Type B pancreatic cell (in vitro differentiated cells): ENCODE data around the gene CFAP99. TPM values are rescaled to one million over a fixed set of nuclear protein-coding genes. Genes with fewer than 3 reads are reported as not detected.
A peak's percentile ranks its signal among the peaks of the same experiment; 100 is the strongest.

Experiments
- DNase-seq: peaks from one replicate; pipeline ENCODE4 v3.0.0; 2021; ENCODE audit warnings: mixed read lengths; ENCODE audit not compliant: unreplicated experiment; ENCODE audit errors: extremely low spot score
- H3K27ac Mint-ChIP-seq: 2 replicates; pipeline ENCODE4 v1.8.0; 2021; ENCODE audit warnings: mild to moderate bottlenecking, mixed read lengths
- H3K27me3 Mint-ChIP-seq: 2 replicates; pipeline ENCODE4 v1.8.0; 2021; ENCODE audit warnings: mixed read lengths
- H3K36me3 Mint-ChIP-seq: 2 replicates; pipeline ENCODE4 v1.8.0; 2021; ENCODE audit warnings: mixed read lengths
- H3K4me1 Mint-ChIP-seq: one replicate; pipeline ENCODE4 v1.8.0; 2021; ENCODE audit warnings: mixed read lengths; ENCODE audit not compliant: unreplicated experiment
- H3K4me3 Mint-ChIP-seq: 2 replicates; pipeline ENCODE4 v1.8.0; 2021; ENCODE audit warnings: mild to moderate bottlenecking, mixed read lengths
- H3K9me3 Mint-ChIP-seq: 2 replicates; pipeline ENCODE4 v1.8.0; 2021; ENCODE audit warnings: mixed read lengths
- CTCF ChIP-seq: fragments of 200-600 bp; sonication (generic); conservative IDR thresholded peaks from 2 replicates; pipeline ENCODE4 v1.5.0; 2021; ENCODE audit warnings: antibody characterized with exemption, mild to moderate bottlenecking
- total RNA-seq: library from RNA; stranded (reverse); gene quantifications from 2 replicates; pipeline ENCODE4 v1.2.1, GENCODE V29; 2021; ENCODE audit warnings: low replicate concordance

Gene CFAP99
- total RNA-seq, 1 donor from 2014 or later: 1.1 TPM

DNA sequence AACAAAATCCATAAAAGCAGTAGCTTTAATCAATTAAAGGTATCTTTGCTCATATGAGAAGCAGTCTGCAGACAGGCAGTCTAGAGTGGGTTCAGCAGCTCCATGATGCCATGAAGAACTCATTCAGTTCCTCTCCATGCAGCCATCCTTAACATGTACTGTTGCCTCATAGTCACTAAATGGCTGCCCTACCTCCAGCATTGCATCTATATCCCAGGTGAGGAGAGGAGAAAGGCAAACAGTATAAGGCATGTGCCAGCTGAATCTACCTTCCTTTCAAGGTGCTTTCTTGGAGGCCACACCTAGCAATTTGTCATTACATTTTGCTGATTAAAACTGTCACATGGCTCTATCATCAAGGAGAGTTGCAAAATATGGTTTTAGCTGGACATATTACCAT, 13.2 kb downstream of the CFAP99 start:
- H3K4me1 Mint-ChIP-seq: peaks cover 6% of the 10 kb centered on the region
- no peak for TF ChIP-seq CTCF
- no peak for DNase-seq
- no peaks in the 10 kb centered on the region for H3K36me3 Mint-ChIP-seq
- H3K27ac Mint-ChIP-seq: no peak overlapping the region
- peaks cover 7% of the 10 kb centered on the region for H3K27me3 Mint-ChIP-seq
- H3K9me3 Mint-ChIP-seq: no peaks in the 10 kb centered on the region
- H3K4me3 Mint-ChIP-seq: no peak overlapping the region

GRCh38 chr4:2432991-2433530, 14.3 kb downstream of the CFAP99 start:
- peak; percentile 64 for DNase-seq
- Mint-ChIP-seq H3K9me3 (no peaks in the 10 kb centered on the region), H3K4me1 (peaks cover 6% of the 10 kb centered on the region), H3K36me3 (no peaks in the 10 kb centered on the region), H3K27me3 (peaks cover 7% of the 10 kb centered on the region), H3K27ac (no peak overlapping the region), H3K4me3 (no peak overlapping the region)
- no peak for TF ChIP-seq CTCF

- DNase-seq: peak; percentile 68
- H3K27ac Mint-ChIP-seq: no peak overlapping the region
- H3K4me3 Mint-ChIP-seq: no peak overlapping the region
- no peaks in the 10 kb centered on the region for H3K36me3 Mint-ChIP-seq
- peaks cover 7% of the 10 kb centered on the region for H3K27me3 Mint-ChIP-seq
- peaks cover 4% of the 10 kb centered on the region for H3K4me1 Mint-ChIP-seq
- no peaks in the 10 kb centered on the region for H3K9me3 Mint-ChIP-seq
- no peak for TF ChIP-seq CTCF
These were observed 15.0 kb downstream of the CFAP99 start for GRCh38 chr4:2433609-2434350.

- no peaks in the 10 kb centered on the region for H3K9me3 Mint-ChIP-seq
- H3K4me1 Mint-ChIP-seq: no peaks in the 10 kb centered on the region
- H3K27me3 Mint-ChIP-seq: peaks cover 7% of the 10 kb centered on the region
These were observed 15.7 kb downstream of the CFAP99 start for GRCh38 chr4:2434420-2434819.

DNA sequence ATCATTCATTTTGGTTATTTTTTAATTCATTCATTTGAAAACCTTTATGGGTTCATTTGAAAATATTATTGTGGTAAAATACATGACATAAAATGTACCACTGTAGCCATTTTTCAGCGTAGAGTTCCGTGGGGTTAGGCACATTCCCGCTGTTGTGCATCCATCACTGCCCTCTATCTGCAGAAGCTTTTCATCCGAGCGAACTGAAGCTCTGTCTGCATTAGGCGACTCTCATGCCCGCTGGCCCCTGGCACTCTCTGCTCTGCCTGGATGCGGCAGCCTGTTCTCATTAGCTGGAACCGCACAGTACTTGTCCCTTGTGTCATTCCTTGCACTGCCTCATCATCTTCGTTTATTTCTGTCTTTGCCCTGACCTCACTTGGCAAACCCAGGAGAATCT, 17.5 kb downstream of the CFAP99 start:
- no peak overlapping the region for H3K27ac Mint-ChIP-seq
- DNase-seq: no peak
- H3K36me3 Mint-ChIP-seq: no peaks in the 10 kb centered on the region
- no peak for TF ChIP-seq CTCF
- peaks cover 7% of the 10 kb centered on the region for H3K27me3 Mint-ChIP-seq
- no peaks in the 10 kb centered on the region for H3K4me1 Mint-ChIP-seq
- H3K9me3 Mint-ChIP-seq: no peaks in the 10 kb centered on the region
- no peak overlapping the region for H3K4me3 Mint-ChIP-seq

More at GRCh38 chr4:2434420-2434819, 15.7 kb downstream of the CFAP99 start:
- DNase-seq: no peak
- no peaks in the 10 kb centered on the region for H3K36me3 Mint-ChIP-seq
- H3K4me3 Mint-ChIP-seq: no peak overlapping the region
- H3K27ac Mint-ChIP-seq: no peak overlapping the region
- TF ChIP-seq CTCF: no peak
